Hematopoietic multipotent progenitor cell treated with erythropoietin and hydrocortisone succinate and interleukin-3 and kit ligand, for 8 days (in vitro differentiated cells): Measurements from ENCODE around the gene ANK3.

Experiments used
- DNase-seq: peaks from one replicate; pipeline ENCODE4 v3.0.0-alpha.2; 2015

The ANK3 gene

DNA sequence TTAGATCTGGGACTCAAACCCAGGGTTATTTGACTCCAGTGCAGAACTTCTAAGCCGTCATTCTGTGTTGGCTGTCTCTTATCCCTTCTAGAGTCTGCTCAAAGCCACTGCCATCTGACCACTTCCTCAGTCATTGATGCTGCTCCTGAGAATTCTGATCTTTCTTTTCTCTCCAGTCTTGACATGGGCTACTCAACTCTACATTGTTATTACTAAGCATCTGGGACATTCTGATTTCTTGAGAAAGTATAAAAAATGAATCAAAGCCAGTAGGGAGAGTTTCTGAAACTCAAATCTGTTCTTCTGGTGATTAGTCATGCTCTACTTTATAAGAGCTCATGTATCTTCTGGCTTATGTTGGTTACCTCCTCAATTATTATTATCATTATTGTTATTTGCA lies 48.7 kb downstream of the ANK3 start:
- no peak for DNase-seq

DNA sequence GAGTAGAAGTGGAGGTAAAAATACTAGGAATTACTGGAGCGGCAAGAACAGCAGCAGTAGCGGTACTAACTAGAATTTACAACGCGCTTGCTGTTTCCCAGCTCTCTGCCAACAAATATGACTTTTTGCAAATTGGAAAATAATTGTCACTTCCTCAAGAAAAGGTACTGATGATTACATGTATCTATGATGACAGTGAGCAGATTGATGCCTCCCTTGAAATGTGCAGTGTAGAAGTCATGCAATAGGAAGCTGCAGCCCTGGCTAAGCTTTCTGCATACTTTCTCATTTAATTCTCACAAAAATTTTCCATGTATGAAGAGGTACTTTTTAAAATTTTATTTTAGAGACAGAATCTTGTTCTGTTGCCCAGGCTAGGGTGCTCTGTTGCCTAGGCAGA lies 49.9 kb downstream of the ANK3 start:
- DNase-seq, result no peak

DNA sequence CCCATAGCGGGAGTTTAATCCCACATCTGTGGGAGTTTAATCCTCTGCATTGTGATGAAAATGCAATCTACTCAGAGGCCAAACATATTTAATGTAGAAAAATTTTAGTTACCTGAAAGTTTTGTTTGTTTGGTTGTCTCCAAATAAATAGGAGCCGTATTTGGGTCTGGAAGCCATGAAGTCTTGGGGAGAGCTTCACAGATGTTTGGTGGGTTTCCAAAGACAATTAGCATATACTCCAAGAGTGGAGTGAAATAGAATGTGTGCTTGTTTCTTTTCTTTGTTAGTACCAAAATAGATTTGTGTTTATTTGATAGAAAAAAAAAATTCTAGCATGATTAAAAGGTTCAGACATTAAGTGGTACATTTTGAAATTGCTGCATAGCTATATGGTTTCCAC lies 50.9 kb downstream of the ANK3 start:
- DNase-seq, result no peak

DNA sequence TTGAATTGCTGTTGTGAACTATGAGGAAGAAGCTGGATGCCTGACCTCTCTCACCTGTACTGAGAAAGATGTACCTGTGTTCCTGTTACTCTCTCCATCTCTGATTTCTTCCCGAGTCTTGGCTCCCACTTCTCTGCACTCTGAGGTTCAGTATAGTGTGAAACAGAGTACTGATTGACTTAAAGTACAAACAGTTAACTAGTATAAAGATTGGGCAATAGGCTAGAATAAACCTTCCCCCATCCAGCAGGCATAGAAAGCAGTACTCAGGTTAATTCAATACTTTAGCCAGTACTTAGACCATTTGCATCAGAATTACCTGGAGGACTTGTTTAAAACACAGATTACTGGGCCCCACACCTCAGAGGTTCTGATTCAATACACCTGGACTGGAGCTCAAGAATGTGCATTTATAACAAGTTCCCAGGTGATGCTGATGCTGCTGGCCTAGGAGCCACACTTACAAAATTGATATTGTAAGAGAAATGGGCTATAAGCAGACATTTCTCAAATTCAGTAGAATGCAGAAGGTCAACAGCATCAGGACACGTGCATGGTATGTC lies 51.6 kb downstream of the ANK3 start:
- no peak for DNase-seq

DNA sequence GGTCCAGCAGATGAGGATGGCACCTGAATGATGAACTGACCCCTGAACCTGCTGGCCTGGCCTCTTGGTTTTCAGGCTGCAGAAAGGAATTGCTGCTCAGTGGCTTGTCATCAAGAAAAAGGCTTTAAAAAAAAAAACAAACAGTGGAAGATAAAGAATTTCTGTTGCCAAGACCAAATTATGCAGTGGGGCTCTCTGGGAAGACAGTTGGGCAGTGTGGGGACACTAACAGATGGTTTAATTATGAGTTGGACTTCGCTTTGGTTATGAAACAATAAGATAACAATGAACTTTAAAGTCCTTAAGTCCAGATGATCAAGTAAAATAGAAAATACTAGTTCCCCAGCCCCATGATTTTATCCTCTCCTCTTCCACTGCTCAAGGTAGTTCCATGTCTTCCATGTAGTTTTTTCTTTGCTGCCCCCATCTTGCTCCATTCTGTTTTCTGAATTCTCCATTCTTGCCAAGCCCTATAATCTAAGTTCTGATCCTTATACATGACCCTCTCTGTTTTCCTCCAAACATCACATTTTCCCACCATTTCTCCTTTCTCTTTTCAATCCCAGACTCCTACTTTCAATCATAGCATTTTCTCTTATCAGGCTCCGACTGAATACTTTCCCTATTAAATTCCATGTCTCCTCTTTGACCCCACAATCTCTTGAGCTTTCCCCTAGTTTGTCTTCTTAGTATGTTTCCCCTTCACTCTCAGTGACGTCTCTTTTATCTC lies 52.6 kb downstream of the ANK3 start:
- DNase-seq, result no peak

DNA sequence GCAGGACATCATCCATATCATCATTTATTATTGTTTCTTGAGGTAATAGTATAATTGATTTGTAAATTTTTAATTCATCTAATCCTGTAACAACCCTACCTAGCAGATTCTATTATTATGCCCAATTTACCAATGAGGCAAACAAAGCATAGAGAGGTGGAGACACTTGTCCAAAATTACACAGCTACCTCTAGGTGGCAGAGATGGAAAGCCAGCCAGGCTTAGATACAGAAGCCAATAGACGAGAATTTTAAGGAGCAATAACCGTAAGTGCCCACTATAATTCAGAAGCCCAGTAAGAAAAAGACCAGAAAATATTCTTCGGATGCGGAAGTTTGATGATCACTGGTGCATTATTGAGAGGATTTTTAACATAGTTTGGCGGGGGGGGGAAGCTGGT lies 54.0 kb downstream of the ANK3 start:
- DNase-seq, result no peak

DNA sequence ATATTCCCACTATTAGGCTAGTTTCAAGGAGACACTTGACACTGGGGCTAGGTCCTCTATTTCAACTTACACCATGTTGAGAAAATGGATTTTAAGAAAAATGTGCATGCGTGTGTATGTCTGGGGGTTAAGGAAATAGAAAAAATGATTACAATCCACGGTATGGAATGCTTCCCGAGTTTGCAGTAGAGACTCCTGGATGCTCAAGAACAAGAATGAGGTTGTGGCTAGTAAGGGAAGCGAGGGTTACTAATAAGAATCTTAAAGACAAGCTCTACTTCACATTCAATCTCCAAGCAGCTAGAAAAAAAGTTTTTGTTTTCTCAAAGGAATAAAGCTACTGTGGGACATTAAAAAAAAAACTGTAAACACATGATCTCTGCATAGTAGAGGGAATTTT lies 54.7 kb downstream of the ANK3 start:
- DNase-seq, result no peak

DNA sequence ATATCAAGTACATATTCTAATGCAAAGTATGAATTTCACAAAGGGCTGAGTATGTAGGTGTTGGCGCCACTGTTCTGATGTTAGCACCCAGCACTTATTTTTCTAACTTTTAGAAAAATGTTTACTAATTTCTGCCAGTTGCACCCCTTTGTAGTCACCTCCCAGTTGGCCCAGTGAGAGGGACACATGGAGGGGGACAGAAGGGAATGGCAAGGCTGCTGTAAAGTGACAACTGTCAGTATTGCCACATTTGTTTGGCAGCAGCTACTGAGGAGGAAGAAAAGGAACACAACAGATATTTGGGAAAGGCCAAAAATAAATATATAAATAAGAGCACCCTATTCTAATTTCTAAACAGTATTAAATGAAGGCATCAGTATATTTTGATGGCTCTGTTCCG lies 57.3 kb downstream of the ANK3 start:
- DNase-seq, result no peak

DNA sequence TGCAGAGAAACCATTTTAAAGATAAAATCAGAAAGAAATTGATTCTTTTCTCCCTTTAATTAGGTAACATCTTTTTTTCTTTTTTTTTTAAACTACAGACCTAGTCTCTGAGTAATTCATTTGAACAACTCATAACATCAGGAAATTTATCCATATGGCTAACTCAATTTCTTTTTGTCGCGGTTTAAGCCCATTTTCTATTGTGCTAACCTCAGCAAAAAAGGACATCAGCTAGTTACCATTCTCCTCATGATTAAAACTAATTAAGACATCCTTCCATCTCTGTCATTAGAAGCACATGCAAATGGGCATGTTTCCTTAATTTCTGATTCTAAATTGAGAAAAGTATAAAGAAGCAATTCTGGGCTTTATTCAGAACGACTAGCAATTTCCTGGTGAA lies 57.8 kb downstream of the ANK3 start:
- DNase-seq, result no peak

DNA sequence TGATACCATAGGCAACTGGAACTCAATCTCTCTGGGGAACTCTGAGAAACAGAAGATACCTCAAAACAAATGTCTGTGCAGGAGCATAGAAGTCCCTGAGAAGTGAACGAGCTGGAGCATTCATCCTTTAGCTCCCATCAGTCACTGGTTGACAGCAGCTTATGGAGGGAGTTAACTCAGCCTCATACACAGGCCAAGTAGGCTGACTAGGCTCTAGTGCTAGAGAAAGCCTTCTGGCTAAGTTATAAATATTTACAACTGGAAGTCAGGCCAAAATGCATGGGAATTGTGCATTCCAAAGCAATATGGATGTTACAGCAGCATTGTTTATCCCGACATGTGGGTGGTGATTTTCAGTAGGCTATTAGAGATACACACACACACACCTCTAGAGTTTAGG lies 66.5 kb downstream of the ANK3 start:
- no peak for DNase-seq

DNA sequence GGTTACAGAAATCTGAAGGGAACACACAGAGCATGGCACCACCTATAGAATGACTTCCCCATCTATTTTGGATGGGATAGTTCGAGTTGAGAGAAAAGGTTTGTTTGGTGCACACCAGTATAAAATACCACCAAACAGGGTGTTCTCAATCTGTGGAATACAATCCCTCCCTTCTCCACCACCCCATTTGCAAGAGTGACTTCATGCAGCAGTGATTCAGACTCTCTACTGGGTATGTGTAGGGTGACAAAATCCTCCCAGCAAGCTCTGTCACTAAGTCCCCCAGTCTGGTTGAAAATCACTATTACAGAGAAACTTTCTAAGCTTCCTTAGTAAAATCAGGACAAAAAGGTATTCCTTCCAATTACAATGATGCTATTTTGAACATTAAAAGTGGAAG lies 69.0 kb downstream of the ANK3 start:
- DNase-seq, result no peak

DNA sequence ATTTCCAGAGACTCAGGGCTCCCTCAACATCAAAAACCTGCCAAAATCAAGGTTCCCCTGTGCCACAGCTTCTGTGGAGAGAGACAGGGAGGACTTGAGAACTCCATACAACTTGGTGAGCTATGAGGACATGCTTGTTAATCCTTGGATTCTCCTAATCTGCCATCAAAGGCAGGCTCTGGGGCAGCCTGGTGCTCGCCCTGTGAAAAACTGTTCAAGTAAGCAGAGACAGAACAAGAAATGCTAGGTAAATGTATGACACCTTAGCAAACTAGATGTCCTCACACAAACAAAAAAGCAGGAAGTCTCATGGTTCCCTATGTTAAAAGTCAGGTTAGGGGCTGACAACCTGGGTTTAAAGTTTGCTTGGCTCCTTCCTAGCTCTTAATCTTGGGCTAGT lies 73.6 kb downstream of the ANK3 start:
- no peak for DNase-seq

DNA sequence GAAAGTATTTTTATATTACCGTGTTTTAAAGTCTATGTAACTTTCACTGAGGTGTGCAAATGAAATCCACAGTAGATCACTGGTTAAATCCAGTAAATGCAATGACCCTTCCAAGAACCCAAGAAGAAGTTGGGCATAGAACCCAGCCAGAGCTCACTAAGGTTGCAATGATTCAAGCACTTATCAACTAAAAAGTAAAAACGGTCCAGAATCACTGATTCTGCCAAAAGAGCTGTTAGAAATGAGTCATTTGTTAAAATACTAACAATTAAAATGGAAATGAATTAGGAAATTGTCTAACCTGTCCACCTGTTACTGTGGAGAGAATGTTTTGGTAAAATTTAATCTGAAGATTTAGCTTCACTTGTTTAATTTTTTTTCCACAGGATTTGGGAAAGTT lies 74.4 kb downstream of the ANK3 start:
- DNase-seq, result no peak

DNA sequence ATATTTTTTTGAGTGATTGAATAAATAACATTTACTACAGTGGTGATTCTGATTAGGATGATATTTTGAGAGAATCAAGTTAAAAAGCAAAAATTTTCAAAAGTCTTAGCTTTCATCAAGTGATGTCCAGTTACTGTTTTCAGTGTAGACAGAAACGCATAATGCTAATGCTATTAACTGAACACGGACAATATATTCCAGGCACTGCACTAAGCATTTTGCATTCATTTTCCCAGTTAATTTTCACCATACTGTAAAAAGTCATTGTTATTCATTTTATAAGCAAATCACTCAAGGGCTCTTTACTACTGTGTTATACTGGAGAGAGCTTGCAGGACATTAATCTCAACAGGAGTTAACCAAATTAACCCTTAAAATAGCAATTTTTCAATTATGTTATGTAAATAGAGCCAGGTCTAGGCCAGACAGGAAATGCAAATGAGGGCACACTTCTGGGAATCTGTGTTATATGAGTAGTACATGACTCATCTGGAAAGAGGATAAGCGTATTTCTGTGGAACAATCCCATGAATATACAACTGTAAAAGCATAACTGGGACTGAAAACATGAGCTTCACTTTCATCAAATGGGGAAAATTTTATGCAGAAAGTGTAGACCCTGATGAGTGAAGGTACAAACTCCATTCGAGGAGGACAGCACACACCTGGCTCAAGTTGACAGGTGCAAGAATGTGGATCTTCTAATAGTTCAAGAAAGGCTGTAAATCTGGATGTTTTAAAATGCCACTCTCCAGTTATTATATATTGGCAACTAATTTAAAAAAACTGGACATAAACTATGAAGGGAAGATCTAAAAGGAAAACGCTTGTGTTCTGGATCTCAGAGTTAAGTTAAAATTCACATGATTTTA lies 75.4 kb downstream of the ANK3 start:
- DNase-seq, result no peak

DNA sequence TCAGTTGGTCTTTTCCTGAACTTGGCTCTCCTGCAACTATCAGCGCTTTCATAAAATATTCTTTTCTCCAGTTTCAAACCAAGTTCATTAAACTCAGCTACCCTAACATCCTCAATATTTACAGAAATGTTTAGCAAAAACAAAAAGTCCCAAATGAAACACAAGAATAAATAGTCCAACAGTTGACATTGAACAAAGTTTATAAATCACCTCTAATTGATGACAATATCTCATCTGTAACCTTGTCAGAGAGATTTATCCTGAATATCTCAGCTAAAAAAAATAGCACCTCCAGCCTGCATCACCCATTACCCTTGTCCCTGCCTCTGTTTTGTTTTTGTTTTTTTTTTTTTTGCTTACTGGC lies 76.1 kb downstream of the ANK3 start:
- DNase-seq, result no peak

DNA sequence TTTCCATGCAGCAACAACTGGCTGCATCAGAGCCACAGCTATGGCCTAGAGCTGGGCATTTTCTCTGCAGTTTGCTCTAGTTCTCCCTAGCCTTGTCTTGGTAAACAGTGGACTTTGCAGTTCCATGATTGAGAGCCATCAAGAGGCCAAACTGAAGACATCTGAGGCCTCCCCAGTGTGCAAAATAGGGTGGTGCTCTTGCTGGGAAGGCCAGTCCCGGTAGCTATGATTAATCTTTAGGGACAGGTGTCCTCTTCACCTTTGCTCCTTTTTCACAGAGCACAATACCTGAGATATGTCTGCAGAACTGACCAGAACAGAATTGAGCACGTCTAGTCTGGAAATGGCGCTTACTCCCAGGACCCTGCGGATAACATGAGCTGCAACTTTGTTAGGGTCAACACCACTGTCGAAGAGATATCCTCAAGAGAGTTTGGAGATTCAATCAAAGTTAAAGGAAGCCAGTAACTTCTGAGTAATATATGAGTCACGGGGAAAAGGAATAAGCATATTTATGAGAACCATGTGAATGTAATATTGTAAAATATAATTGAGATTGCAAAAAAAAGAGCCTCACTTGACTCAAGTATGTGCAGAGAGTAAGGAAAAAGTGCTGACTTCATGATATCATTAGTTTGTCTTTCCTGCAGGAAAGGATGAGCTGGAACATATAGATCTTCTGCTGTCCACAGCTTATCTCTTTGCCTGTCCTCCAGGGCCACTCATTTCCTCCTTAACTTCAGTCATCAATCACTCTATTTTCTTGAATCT lies 76.7 kb downstream of the ANK3 start:
- no peak for DNase-seq

DNA sequence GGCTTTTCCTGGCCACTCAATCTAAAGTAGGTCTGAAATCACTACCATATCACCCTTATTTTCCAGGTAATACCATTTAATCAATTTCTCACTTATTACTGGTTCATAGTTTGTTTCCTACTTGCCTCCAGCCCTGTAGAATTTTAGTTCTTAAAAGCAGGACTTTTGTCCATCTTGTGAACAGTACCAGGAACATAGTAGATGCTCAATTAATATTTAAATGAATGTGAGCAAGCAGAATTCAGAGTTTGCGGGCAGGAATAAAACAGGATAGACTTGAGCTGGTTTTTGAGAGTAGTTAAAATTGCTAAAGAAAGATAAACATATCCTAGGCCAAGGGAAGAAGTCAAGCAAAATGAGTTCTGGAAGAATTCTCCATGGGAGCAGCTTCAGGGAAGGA lies 77.9 kb downstream of the ANK3 start:
- no peak for DNase-seq

DNA sequence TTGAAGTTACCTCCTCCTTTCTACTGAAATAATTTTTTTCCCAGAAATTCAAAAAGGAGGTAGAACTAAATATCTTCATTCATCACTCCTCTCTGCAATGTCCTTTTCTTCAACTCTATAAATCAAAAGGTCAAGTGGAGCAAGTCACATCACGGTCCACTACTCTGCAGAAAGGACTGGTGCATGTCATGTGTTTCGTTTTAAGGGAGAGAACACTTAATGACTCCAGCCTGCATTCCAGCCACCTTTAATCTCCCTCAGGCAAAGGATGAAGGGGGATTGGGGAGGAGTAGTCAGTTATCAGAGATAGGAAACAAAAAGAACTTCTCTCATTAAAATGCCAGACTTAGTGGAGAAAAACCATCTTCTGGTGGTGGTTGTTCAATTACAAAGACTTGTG lies 78.9 kb downstream of the ANK3 start:
- no peak for DNase-seq

DNA sequence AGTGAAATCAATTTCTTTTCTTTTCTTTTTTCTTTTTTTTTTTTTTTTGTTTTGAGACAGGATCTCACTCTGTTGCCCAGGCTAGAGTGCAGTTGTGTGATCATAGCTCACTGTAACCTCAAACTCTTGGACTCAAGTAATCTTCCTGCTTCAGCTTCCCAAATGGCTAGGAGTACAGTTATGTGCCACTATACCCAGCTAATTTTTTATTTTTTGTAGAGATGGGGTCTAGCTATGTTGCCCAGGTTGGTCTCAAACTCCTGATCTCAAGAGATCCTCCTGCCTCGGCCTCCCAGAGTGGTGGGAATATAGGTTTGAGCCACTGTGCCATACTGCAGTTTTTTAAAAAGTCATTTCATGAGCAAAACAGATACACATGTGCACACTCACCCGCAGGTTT lies 79.8 kb downstream of the ANK3 start:
- DNase-seq, result no peak

DNA sequence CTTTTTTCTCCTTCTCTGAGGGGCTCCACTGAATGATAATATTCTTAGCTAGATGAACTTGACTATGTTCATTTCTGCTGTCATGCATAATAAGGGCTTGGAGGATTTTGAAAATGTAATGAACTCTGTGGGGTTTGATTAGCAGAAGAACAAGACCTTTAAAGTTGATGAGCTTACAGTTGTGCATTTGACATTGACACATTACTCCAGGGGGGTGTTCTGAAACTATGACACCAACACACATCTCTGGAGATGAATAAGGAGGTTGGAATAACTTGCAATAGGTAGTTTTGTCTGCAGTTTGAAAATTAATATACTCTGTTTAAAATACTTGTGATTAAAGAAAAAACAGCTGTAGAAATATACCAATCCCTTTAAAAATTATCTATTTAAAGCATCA lies 80.3 kb downstream of the ANK3 start:
- no peak for DNase-seq

DNA sequence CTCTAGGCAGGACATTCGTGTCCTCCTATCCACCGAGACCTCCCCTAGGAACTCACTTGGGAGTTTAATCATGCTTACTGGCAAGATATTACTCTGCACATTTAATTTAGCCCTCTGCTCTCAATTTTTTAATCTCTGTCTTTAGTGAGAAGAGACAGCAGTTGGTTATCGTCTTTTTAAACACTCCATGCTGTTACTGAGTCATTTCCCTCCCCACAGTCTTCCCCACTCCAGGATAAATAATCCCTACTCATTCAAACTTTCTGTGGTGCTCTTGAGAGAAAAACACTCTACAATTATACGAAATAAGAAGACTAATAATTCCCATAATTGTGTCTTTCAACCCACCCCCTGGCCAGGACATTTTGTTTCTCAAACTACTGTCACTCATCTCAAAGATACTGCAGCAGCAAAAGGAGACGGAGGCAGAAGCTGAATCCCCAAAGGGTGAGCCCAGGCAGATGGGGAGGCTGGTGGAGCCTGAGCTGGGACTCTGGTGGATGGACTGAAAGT lies 84.2 kb downstream of the ANK3 start:
- no peak for DNase-seq

DNA sequence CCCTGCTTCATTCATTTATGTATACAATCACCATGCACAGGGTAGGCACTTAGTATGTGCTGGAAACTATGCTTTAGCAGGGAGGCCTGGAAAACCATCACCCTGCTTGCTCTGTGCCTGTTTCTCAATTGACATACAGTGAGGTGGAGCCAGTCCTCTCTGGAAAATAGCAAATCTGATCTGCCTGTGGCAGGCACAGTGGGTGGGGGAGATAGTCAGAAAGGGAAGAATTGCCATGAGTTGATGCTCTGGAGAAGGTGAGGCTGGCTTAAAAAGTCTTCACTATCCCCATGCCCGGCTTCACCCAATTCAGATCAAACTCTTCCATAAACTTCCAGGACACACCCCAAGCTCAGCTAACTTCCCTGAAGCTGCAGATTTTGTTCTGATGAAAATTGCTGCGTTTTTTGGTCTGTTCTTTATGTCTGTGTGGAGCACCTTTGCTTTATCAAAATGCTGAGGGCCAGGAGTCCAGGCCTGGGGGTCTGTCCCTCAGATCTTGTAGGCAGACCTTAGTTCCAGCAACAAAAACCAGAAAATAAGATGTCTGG lies 84.8 kb downstream of the ANK3 start:
- DNase-seq, result no peak

DNA sequence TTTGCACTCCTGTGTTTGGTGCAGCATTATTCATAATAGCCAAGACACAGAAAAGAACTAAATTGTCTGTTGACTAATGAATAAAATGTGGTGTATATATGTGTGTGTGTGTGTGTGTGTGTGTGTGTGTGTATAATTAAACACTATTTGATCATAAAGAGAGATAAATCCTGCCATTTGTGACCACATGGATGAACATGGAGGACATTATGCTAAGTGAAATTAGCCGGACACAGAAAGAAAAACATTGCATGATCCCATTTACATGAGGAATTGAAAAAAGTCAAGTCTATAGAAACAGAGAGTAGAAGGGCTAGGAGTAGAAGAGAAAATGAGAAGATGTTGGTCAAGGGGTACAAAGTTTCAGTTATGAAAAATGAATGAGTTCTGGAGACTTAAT lies 85.9 kb downstream of the ANK3 start:
- DNase-seq, result no peak
